ENCODE measurements around the gene CDC42SE2.
A peak's percentile ranks its signal among the peaks of the same experiment; 100 is the strongest.

CDC42SE2 gene

GRCh38 chr5:131263648-131264450 lies at the start of gene CDC42SE2:
Gene CDC42SE2, plus strand, starts transcription at chr5:131264053. Its CDS starts 95,441 bp downstream, at chr5:131359494.
- peak; percentile 67 to 86 (median 76) for DNase-seq

- DNase-seq, result no peak
Observed at GRCh38 chr5:131214609-131215227, 49.1 kb upstream of the CDC42SE2 start.

GRCh38 chr5:131217791-131218190 lies 46.1 kb upstream of the CDC42SE2 start:
- no peak for DNase-seq

- DNase-seq, result no peak
Observed at GRCh38 chr5:131218392-131218791, 45.5 kb upstream of the CDC42SE2 start.

GRCh38 chr5:131220566-131220965 lies 43.3 kb upstream of the CDC42SE2 start:
- DNase-seq, result no peak

- no peak for DNase-seq
Observed at GRCh38 chr5:131221008-131221703, 42.7 kb upstream of the CDC42SE2 start.

GRCh38 chr5:131221888-131222287 lies 42.0 kb upstream of the CDC42SE2 start:
- DNase-seq, result no peak

- no peak for DNase-seq
Observed at GRCh38 chr5:131222731-131223130, 41.1 kb upstream of the CDC42SE2 start.

- DNase-seq, result no peak
Observed at GRCh38 chr5:131223751-131224386, 40.0 kb upstream of the CDC42SE2 start.

GRCh38 chr5:131224387-131225201 lies 39.3 kb upstream of the CDC42SE2 start:
- DNase-seq, result no peak

GRCh38 chr5:131225282-131225974 lies 38.4 kb upstream of the CDC42SE2 start:
- no peak for DNase-seq

GRCh38 chr5:131226899-131227298 lies 37.0 kb upstream of the CDC42SE2 start:
- DNase-seq, result no peak

GRCh38 chr5:131228646-131229045 lies 35.2 kb upstream of the CDC42SE2 start:
- no peak for DNase-seq

GRCh38 chr5:131229623-131230022 lies 34.2 kb upstream of the CDC42SE2 start:
- no peak for DNase-seq

- no peak for DNase-seq
Observed at GRCh38 chr5:131230406-131230805, 33.4 kb upstream of the CDC42SE2 start.

- no peak for DNase-seq
Observed at GRCh38 chr5:131239686-131240085, 24.2 kb upstream of the CDC42SE2 start.

GRCh38 chr5:131242728-131243255 lies 21.1 kb upstream of the CDC42SE2 start:
- no peak for DNase-seq

GRCh38 chr5:131245312-131245711 lies 18.5 kb upstream of the CDC42SE2 start:
- DNase-seq, result no peak

GRCh38 chr5:131245948-131246347 lies 17.9 kb upstream of the CDC42SE2 start:
- no peak for DNase-seq

- no peak for DNase-seq
Observed at GRCh38 chr5:131246504-131246903, 17.3 kb upstream of the CDC42SE2 start.

GRCh38 chr5:131250751-131251475 lies 12.9 kb upstream of the CDC42SE2 start:
- DNase-seq, result no peak

All from activated naive CD4-positive, alpha-beta T cell (primary cell).